ENCODE results near the gene TMEM245. TPM values are rescaled to one million over a fixed set of nuclear protein-coding genes. Genes with fewer than 3 reads are reported as not detected.

The TMEM245 gene
- total RNA-seq, 1 experiment from 2014 or later = 54.0 TPM

DNA sequence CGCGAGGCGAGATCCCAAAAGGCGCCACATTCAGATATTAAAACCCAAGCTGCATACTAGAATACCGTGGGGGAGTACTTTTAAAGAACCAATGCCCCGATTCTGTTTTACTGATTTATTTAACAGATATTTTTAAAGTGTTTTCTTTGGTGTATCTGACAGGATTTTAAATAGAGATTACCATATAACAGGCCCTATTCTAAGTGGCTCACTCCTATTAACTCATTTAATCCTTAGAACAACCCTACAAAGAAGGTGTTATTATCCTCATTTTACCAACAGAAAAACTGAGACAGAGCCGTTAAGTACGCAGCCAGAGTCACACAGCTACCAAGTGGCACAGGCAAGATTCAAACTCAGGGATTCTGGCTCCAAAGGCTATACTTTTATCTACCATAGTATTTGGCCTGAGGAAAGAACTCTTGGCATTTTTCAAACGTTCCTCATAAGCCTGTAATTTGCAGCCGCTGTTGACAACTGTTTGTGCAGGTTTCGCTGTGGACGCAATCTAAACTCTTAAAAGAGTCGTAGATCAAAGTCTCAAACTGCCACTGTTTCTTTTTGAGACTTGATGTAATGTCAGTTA is 550 bp upstream of the TMEM245 start:
- CTCF ChIA-PET = no interaction called here
- intact Hi-C loops (cut with micrococcal nuclease; ENCODE audit: unreplicated experiment) (no loop called here), in situ Hi-C loops (cut with HindIII; ENCODE audit: low pct_unique_long_range_greater_than_20kb, low sequenced_read_pairs) (no loop called here)
- no TSS peak for BruUV-seq (replicated peaks)
- Histone ChIP-seq H3K4me1 (ENCODE audit: control insufficient read depth, insufficient read depth, low read length) (peaks cover 29% of the 10 kb centered on the region), H3K27ac (ENCODE audit: low read length) (peak overlapping the region; percentile 93), H3K36me3 (ENCODE audit: control insufficient read depth, insufficient read depth, low read length) (peaks cover 3% of the 10 kb centered on the region; the same call in 1 of the 2 replicates), H3K27me3 (ENCODE audit: control insufficient read depth, insufficient read depth, low read length) (no peaks in the 10 kb centered on the region), H3K9me3 (ENCODE audit: control insufficient read depth, insufficient read depth, low read depth, low read length) (no peaks in the 10 kb centered on the region), H3K4me3 (ENCODE audit: low read depth in 2 of 2, low read length in 2 of 2) (peak overlapping the region; percentile 9 to 27; a peak in 3 of 4 replicates)
- POLR2A ChIA-PET = interaction anchor here (0.9 kb wide), 1 partner anchor 131 kb away, joined by 3 read pairs; no protein-coding TSS in a partner anchor
- DNase-seq (ENCODE audit: low read depth, low spot score) = no peak
- no peak for ATAC-seq
- 0 out of 2 replicates have a peak, but pooled peaks have one; percentile 24 for TF ChIP-seq POLR2AphosphoS5 (IDR thresholded peaks at IDR 0.05; ENCODE audit: low read depth, low read length)
- TF ChIP-seq SIN3A (IDR thresholded peaks at IDR 0.05; ENCODE audit: borderline replicate concordance, insufficient read depth, low read depth, low read length) = no peak

DNA sequence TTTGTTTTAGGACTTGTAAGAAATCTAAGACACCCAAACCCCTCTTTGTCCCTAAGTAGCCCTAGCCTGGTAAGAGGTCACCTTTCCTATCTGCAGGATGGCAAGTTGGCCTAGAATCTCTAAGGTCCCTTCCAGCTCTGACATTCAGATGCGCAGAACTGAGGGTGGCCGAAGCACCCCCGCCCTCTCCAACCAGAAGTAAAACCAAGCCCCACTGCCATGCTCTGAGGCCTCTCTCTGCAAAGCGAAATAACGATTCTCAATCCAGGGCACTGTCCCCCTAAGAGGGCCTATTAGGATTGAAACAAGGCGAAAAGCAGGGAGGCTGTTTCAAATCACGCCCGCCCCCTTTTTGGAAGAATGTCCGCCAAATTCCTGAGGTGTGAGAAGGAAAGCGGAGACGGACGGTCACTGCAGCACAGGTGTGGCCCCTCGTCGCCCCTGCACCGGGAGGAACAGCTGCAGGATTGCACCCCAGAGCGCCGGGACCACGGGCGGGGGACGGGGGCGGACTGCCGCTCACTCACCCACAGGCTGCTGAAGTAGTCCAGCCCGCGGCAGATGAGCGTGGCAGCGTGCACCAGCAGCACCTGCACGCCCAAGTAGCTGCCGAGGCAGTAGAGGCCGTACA is 824 bp downstream of the TMEM245 start:
- H3K36me3 ChIP-seq (ENCODE audit: control insufficient read depth, insufficient read depth, low read length) = peaks cover 3% of the 10 kb centered on the region; the same call in 1 of the 2 replicates
- H3K4me1 ChIP-seq (ENCODE audit: control insufficient read depth, insufficient read depth, low read length) = peaks cover 37% of the 10 kb centered on the region
- TF ChIP-seq SIN3A (IDR thresholded peaks at IDR 0.05; ENCODE audit: borderline replicate concordance, insufficient read depth, low read depth, low read length) (no peak), REST (IDR thresholded peaks at IDR 0.05; ENCODE audit: insufficient read depth in 1 of 2, low read depth in 2 of 2, low read length in 1 of 2) (no peak), TCF7L2 (IDR thresholded peaks at IDR 0.05; ENCODE audit: low read depth, low read length) (no peak), POLR2AphosphoS5 (IDR thresholded peaks at IDR 0.05; ENCODE audit: low read depth, low read length) (no peak)
- TF ChIP-seq, protein P1, sequence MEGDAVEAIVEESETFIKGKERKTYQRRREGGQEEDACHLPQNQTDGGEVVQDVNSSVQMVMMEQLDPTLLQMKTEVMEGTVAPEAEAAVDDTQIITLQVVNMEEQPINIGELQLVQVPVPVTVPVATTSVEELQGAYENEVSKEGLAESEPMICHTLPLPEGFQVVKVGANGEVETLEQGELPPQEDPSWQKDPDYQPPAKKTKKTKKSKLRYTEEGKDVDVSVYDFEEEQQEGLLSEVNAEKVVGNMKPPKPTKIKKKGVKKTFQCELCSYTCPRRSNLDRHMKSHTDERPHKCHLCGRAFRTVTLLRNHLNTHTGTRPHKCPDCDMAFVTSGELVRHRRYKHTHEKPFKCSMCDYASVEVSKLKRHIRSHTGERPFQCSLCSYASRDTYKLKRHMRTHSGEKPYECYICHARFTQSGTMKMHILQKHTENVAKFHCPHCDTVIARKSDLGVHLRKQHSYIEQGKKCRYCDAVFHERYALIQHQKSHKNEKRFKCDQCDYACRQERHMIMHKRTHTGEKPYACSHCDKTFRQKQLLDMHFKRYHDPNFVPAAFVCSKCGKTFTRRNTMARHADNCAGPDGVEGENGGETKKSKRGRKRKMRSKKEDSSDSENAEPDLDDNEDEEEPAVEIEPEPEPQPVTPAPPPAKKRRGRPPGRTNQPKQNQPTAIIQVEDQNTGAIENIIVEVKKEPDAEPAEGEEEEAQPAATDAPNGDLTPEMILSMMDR (IDR thresholded peaks at IDR 0.05) = no peak
- DNase-seq (ENCODE audit: low read depth, low spot score) = no peak
- BruUV-seq (replicated peaks) = no TSS peak
- H3K27me3 ChIP-seq (ENCODE audit: control insufficient read depth, insufficient read depth, low read length) = no peaks in the 10 kb centered on the region
- peak overlapping the region; percentile 89 for H3K27ac ChIP-seq (ENCODE audit: low read length)
- no peaks in the 10 kb centered on the region for H3K9me3 ChIP-seq (ENCODE audit: control insufficient read depth, insufficient read depth, low read depth, low read length)
- ChIA-PET CTCF (interaction anchor here (0.6 kb wide), 1 partner anchor 130 kb away, joined by 4 read pairs; no protein-coding TSS in a partner anchor), POLR2A (no interaction called here)
- in situ Hi-C loops (cut with HindIII; ENCODE audit: low pct_unique_long_range_greater_than_20kb, low sequenced_read_pairs) (no loop called here), intact Hi-C loops (cut with micrococcal nuclease; ENCODE audit: unreplicated experiment) (no loop called here)
- no peak; the same call in 1 of the 2 replicates for ATAC-seq
- peak overlapping the region; percentile 72 to 79 for H3K4me3 ChIP-seq (ENCODE audit: low read depth in 2 of 2, low read length in 2 of 2)

All from Panc1 (cell line).